Bronchial epithelial cell (primary cell): Measurements from ENCODE around the gene PIN1. TPM values are rescaled to one million over a fixed set of nuclear protein-coding genes. Genes with fewer than 3 reads are reported as not detected.
A peak's percentile ranks its signal among the peaks of the same experiment; 100 is the strongest.
"Not testable (repeated sequence)": the region's sequence is repeated elsewhere in the genome, so short reads cannot be mapped to it uniquely, and the experiment has no call there.

ENCODE experiments used
- DNase-seq: peaks from one replicate; pipeline ENCODE4 v3.0.0-alpha.2; 2010; ENCODE audit warnings: low read depth
- FAIRE-seq: peaks from 2 replicates; lab custom pipeline; 2011; peaks lifted over from hg19 to GRCh38; lab: Jason Lieb, UNC
- H3K27me3 ChIP-seq: 2 replicates; pipeline ENCODE4 v1.5.1; 2011; ENCODE audit warnings: low read length; ENCODE audit not compliant: control insufficient read depth, insufficient read depth
- H3K36me3 ChIP-seq: 2 replicates; pipeline ENCODE4 v1.5.1; 2011; ENCODE audit warnings: low read length; ENCODE audit not compliant: control insufficient read depth, insufficient read depth
- H3K4me3 ChIP-seq: 2 replicates; pipeline ENCODE4 v1.5.1; 2011; ENCODE audit warnings: mild to moderate bottlenecking, low read depth, low read length, control low read depth
- total RNA-seq: library from RNA; depleted of rRNA; stranded (reverse); fragments of >200 nt; gene quantifications from 2 replicates; pipeline ENCODE4 v1.2.1, GENCODE V29; 2014
- TF ChIP-seq, protein P1 (sequence below): IDR thresholded peaks from 2 replicates; pipeline ENCODE4 v1.5.1; 2011; ENCODE audit warnings: mild to moderate bottlenecking, moderate library complexity, low read length, control low read depth, inconsistent platforms; ENCODE audit not compliant: insufficient read depth, severe bottlenecking

Gene PIN1
- total RNA-seq, 1 donor from 2014 or later: 61.3 TPM

DNA sequence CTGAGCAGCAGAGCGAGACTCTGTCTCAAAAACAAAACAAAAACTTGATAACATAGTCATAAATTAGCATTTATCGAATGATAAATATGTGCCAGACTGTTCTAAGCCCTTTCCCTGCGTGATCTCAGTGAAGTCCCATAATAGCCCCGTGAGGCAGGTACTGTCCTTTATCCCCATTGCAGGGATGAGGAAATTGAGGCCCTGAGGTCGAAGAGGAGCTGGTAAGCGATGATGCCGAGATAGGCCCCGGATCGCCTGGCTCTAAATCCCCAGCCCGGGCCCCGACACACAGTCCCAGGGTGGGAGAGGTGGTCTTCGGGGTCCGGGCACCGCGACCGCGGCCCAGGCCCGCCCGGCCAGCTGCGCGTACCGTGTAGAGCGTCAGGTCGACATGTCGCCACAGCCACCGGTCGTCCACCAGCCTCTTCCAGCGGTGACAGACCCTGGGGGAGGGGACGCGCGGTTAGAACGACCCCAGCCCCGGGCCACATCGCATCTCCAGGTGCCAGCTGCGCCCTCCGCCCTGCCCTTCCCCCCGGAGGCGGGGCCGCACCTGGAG is 16.9 kb upstream of the PIN1 start:
- TF ChIP-seq, protein P1, sequence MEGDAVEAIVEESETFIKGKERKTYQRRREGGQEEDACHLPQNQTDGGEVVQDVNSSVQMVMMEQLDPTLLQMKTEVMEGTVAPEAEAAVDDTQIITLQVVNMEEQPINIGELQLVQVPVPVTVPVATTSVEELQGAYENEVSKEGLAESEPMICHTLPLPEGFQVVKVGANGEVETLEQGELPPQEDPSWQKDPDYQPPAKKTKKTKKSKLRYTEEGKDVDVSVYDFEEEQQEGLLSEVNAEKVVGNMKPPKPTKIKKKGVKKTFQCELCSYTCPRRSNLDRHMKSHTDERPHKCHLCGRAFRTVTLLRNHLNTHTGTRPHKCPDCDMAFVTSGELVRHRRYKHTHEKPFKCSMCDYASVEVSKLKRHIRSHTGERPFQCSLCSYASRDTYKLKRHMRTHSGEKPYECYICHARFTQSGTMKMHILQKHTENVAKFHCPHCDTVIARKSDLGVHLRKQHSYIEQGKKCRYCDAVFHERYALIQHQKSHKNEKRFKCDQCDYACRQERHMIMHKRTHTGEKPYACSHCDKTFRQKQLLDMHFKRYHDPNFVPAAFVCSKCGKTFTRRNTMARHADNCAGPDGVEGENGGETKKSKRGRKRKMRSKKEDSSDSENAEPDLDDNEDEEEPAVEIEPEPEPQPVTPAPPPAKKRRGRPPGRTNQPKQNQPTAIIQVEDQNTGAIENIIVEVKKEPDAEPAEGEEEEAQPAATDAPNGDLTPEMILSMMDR: no peak
- H3K4me3 ChIP-seq: peak overlapping the region; percentile 84
- no peak for DNase-seq
- no peaks in the 10 kb centered on the region for H3K27me3 ChIP-seq
- no peak for FAIRE-seq
- H3K36me3 ChIP-seq: no peaks in the 10 kb centered on the region

DNA sequence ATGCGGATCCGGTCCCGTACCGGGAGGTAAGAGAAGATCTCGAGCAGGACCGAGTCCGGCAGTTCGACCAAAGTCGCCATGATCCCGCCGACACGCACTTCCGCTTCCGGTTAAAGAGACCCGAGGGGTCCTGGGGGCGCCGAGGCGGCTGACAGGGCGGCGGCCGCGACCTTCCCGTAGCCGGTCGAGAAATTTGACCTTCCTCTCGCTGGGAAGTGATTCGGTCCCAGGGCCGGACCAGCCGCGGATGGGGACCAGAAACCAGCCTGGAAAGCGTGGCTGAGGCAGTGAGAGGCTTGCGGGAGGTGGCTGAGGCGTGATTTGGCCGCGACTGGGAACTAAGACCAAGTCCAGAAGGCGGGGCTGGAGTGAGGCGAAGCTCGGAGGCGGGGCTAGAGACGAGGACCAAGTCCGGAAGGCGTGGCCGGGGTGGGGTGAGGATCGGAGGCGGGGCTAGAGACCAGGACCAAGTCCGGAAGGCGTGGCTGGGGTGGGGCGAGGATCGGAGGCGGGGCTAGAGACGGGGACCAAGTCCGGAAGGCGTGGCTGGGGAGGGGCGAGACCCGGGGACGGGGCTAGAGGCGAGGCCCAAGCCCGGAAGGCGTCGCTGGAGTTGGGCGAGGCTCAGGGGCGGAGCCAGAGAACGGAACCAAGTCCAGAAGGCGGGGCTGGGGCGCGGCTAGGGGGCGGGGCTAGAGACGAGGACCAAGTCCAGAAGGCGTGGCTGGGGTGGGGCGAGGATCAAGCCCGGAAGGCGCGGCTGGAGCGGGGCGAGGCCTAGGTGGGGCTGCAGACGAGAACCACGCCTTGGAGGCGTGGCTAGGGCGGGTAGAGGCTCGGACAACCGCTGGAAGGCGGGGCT is 16.2 kb upstream of the PIN1 start, which contains the start of gene FBXL12:
Gene FBXL12, minus strand, starts transcription at position 346 of the 862 bp plus-strand sequence. Its CDS starts 266 bp downstream, at position 80.
- no peaks in the 10 kb centered on the region for H3K27me3 ChIP-seq
- TF ChIP-seq, protein P1: no peak
- peak; percentile 94 for DNase-seq
- H3K36me3 ChIP-seq: no peaks in the 10 kb centered on the region
- peak; percentile 7 for FAIRE-seq
- peak within 1 kb of the TSS; percentile 84 for H3K4me3 ChIP-seq

DNA sequence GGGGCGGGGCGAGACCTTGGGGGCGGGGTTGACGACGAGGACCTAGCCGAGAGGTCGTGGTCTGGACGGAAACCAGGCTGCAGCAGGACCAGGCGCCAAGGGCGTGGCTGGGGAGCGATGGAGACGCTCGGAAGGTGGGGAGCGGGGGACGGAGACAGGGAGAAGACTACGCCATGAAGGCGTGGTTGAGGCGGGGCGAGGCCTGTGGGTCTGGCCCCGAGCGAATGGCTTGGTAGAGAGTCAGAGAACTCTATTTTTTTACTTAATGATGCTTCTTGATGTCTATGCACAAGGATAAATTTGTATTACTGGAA is 15.6 kb upstream of the PIN1 start:
- Histone ChIP-seq H3K27me3 (no peaks in the 10 kb centered on the region), H3K4me3 (peak overlapping the region; percentile 29), H3K36me3 (no peaks in the 10 kb centered on the region)
- FAIRE-seq (no peak), DNase-seq (no peak)
- TF ChIP-seq, protein P1: no peak

DNA sequence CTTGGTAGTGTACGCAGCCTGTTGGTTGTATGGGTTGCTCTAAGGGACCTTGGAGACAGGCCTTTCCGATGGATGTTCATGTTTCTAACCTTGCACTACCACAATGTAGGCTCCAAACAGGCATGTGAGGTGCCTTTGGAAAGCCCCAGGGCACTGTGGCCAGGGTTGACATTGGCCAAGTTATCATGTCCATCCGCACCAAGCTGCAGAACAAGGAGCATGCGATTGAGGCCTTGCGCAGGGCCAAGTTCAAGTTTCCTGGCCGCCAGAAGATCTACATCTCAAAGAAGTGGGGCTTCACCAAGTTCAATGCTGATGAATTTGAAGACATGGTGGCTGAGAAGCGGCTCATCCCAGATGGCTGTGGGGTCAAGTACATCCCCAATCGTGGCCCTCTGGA is 15.1 kb upstream of the PIN1 start:
- not testable (repeated sequence) for FAIRE-seq, H3K36me3 ChIP-seq, H3K4me3 ChIP-seq, DNase-seq, H3K27me3 ChIP-seq

DNA sequence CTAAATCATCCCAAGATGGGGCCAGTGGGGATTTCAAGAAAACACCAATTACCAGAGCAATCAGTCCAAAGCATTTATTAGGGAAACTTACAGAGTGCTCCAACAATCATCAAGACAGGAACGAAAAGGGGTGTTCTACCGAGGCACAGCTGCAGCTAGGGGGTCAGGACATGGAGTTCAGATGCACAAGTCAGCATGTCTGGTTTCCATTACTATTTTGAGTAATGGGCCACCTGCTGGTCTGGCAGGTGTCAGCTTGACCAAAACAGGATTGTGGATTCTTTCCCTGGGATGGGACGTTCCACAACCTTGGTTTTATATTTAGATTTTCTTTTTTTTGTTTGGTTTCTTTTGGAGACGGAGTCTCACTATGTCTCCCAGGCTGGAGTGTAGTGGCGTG is 11.3 kb upstream of the PIN1 start:
- no peak overlapping the region for H3K4me3 ChIP-seq
- TF ChIP-seq, protein P1: no peak
- no peaks in the 10 kb centered on the region for H3K36me3 ChIP-seq
- H3K27me3 ChIP-seq: no peaks in the 10 kb centered on the region
- FAIRE-seq (no peak), DNase-seq (no peak)
